ENCODE results near the gene SLC9A3.

SLC9A3 gene

DNA sequence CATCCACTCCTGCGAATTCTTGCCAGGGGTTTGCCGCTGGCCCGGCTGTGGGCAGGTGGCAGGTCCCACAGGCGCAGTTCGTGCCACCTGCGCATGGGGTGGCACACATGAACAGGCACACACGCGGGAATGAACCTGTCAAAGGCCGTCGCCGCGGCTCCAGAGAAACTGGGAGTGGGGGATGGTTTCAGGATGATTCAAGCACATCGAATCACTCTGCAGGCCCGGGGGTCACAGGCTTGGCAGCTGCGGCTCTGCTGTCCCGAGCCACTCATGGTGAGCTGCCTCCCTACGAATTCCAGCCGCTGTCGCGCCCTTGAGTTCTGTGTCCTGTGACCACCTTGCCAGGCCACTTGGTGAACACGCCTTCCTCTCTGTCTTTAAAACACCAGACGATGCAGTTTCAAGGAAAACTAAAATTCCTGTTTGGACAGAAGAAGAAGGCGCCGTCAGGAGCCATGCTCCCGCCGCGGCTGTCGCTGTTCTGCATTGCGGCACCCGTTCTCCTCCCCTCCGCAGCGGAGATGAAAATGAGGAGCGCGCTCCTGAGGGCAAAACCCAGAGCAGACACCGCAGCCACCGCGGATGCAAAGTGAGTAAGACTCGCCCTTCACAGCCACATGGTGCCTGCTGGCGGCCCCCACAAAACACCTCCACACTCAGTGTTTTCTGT, 96.7 kb downstream of the SLC9A3 start:
- DNase-seq, result no peak

DNA sequence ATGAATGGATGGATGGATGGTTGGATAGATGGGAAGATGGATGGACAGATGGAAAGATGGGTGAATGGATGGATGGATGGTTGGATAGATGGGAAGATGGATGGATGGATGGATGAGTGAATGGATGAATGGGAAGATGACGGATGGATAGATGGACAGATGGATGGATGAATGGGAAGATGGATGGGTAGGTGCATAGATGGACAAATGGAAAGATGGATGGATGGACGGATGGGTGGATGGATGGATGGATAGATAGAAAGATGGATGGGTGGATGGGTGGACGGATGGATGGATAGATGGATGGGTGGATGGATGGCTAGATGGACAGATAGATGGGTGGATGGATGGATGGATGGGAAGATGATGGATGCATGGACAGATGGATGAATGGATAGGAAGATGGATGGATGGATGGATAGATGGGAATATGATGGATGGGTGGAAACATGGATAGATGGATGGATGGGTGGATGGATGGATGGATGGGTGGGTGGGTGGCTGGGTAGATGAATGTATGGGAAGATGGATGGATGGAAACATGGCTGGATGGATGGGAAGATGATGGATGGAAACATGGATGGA, 97.8 kb downstream of the SLC9A3 start:
- no peak for DNase-seq

DNA sequence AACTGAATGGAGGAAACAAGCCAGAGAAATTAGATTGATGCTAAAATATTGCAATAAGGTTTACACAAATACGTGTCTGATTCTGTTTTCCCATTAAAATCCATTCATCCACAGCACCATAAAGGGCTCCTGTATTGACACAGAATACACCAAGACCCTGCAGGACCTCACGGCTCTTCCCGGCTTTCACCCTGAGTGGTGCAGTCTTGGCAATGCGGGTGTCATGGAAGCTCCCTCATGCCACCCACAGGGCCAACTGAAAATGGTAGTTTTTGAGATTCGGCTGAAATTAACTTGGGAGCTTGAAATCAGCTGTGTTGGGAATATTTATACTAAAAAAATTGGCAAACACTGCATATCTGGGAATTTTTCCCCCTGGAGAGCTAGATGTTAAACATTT, 98.5 kb downstream of the SLC9A3 start:
- DNase-seq, result no peak

DNA sequence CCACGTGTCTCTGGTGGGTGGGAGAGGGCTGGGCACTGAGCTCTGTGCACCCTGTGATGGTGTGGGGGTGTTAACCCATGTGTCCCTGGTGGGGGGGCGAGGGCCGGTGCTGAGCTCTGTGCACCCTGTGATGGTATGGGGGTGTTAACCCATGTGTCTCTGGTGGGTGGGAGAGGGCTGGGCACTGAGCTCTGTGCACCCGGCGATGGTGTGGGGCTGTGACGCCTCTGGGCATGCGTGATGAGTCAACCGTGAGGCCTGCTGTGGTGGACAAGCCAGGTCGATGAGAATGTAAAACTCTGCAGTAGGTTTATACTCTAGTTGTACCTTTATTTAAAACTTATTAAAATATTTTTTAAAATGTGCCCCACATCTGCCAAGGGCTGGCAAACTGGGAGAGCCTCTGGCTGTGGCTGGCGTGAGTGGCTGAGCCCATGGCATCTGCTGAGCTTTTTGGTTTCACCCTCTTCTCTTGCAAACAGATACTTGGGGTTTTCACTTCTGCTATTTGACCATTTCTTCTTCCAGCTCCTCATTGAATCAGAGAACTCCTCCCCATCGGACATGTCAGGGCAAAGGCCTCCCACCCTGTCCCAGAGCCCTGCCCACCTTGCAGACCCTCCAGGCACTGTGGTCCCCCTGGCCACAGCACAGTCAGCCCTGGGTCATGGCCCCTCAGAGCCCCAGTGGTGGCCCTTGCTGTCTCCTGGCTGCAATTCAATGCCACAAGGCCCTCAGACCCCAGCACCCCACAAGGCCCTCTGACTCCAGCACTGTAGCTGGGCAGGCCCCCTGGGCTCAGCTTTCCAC, 99.7 kb downstream of the SLC9A3 start:
- no peak for DNase-seq

DNA sequence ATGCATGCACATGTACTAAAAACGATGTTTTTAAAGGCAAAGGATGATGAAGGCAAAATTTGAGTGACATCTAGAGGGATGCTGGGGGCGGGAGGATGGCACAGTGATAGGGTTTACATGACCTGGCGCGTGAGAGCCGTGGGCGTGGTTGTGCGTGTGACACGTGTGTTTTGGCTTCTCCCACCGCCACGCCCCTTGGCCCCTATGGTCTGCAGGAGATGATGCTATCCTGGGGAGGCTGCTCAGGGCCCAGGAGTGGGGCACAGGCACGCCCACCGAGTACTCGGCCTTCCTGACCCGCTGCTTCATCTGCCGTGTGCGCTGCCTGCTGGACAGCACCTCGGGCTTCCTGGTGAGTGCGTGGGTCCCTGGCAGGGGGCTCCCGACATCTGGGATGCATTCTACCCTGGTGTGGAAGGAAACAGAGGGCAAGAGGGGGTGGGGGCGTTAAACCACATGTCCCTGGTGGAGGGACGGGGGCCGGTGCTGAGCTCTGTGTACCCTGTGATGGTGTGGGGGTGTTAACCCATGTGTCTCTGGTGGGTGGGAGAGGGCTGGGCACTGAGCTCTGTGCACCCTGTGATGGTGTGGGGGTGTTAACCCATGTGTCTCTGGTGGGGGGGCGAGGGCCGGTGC, 100.5 kb downstream of the SLC9A3 start:
- DNase-seq, result no peak

DNA sequence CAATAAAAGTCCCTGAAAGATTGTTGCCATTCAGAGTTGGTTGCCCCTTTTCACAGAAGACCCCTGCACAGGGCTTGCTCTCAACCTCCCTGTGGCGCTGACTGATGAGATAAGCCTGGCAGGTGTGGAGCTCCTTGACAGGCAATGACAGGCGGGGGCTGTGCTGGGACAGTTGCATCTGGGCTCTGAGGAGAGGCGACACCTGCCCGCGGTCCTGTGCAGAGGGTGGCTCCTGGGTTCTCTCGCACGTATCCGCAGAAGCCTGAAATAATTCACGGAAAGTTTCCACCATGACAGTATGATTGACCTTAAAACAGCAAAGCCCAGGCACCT, 101.0 kb downstream of the SLC9A3 start:
- no peak for DNase-seq

DNA sequence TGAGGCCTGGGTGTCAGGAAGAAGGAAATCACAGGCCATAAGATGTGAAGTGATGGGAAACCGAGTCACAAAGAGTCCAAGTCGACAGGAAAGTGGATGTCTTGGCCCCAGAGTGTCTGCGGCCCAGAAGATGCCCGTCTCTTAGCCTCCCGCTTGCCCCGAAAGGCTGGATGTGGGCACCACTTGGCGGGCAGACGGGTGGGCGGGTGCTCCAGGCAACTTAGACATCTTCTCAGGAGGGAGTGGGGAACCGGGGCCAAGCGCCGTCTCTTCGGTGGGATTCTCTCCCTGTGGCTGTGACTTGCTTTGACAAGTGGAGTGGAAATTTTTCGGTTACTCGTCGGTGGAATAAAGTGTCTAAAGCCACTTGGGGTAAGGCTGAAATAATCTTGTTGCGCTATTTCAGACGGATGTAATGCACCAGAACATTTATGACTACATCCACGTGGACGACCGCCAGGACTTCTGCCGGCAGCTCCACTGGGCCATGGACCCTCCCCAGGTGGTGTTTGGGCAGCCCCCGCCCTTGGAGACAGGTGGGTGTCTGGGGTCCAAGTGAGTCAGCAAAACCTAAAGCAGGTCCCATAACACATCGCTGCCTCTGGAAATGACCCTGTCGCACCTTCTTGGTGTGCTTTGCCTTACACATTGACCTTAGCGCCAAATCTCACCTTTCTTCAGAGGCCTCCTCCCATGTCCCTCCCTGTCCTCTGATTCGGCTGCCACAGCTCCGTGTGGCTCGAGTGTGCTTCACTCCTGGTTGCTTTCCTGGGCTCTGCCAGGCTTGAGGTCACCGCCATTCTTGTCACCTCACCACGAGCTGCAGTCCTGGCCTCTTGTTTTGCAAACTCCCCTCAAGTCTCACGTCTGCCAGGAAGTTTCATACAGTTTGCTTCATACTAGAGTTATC, 101.7 kb downstream of the SLC9A3 start:
- DNase-seq, result no peak

DNA sequence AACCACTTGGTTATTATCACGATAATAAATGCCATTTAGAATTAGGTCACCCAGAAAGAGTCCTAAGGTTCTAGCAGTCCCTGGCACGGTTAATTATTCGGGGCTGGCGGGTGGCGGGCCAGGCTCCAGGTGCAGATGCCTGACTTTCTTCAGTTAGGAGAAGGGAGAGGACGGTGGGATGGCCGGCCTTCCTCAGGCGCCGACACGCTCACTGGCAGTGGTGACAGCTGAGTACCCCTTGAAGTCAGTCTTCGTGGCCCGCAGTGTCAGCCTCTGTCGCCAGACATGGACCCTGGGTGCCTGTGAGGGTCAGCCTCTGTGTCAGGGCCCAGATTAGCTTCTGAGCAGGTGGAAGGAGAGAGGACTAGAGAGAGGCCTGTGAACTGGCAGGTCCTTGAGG, 102.3 kb downstream of the SLC9A3 start:
- DNase-seq, result no peak

DNA sequence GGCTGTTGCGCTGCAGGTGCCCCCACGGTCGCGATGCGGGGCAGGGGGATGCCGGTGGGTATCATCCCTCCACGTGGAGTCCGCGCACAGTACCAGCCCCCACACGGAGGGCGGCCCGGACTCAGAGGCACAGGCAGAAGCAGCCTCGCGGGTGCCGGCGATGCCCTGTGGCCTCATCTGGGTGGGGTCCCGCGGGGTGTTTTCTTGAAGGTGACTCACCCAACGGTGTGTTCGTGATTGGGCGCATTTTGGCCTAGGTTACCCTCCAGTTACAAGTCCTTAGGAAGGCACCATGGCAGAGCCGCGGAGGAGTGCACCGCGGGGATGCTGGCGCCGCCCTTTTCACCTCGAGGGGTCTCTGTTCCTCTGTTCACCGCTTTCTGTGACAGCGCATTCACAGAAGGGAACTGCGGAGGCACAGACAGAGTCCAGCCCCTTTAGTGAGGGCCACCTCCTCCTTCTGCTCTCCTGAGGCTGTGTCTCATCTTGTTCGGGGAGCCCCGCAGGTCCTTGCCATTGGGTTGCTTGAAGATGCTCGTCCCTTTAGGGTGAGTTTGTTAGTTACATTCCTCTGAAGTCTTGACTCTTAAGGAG, 102.9 kb downstream of the SLC9A3 start:
- no peak for DNase-seq

DNA sequence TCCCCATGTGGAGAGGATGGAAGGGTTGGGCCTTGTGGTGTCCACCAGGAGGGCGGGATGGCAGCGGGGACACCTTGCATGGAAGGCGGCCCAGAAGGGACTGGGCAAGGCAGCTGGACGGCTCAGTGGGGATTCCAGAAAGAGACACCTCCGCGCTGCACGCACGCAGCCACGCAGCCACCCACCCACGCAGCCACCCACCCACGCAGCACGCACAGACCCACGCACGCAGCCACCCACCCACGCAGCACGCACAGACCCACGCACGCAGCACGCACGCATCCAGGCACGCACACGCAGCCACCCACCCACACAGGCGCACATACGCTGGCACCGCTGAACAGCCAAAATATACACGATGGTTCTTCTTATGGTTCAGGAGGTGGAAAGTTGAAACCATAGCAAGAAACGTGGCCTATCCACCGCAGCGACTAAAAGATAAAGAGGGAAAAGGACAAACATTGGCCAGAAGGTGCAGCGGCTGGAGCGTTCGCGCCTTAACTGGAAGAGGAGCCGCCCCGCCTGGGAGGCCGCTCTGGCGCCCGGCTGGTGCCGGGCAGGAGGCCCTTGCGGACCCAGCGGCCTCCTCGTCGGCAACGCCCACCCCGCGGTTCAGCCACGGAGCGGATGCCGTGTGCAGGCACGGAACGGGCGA, 103.5 kb downstream of the SLC9A3 start:
- DNase-seq, result no peak
